CD14-positive monocyte (primary cell): ENCODE results near the gene ITK. TPM values are rescaled to one million over a fixed set of nuclear protein-coding genes. Genes with fewer than 3 reads are reported as not detected.

Experiments
- DNase-seq, 3 donors: peaks; one replicate each; pipeline ENCODE4 v3.0.0-alpha.2; 2011 to 2022
- H2AFZ ChIP-seq: 2 replicates; pipeline ENCODE4 v1.6.0; 2012; ENCODE audit warnings: mild to moderate bottlenecking, low read depth, low read length, inconsistent platforms; ENCODE audit not compliant: insufficient read depth, poor library complexity, severe bottlenecking
- H3K27ac ChIP-seq, 2 donors: 1 replicate in 1 of 2; 2 replicates in 1 of 2; pipeline ENCODE4 v1.5.1; 2012 to 2013; ENCODE audit warnings: low read length in 2 of 2, control low read depth in 1 of 2, inconsistent platforms in 1 of 2, low read depth in 1 of 2, mild to moderate bottlenecking in 1 of 2
- H3K27me3 ChIP-seq, 2 donors: one replicate each; pipeline versions ENCODE4 v1.6.0 to v1.6.1; 2011 to 2013; ENCODE audit warnings: low read length in 2 of 2; ENCODE audit not compliant: control insufficient read depth in 2 of 2, insufficient read depth in 2 of 2
- H3K36me3 ChIP-seq, 2 donors: replicated peaks in 1 of 2; 1 replicate in 1 of 2; 2 replicates in 1 of 2; pipeline versions ENCODE4 v1.5.1 to v1.6.1; 2012 to 2013; ENCODE audit warnings: low read length in 2 of 2, control low read depth in 1 of 2, inconsistent platforms in 1 of 2, mild to moderate bottlenecking in 1 of 2; ENCODE audit not compliant: insufficient read depth in 2 of 2, control insufficient read depth in 1 of 2
- H3K4me1 ChIP-seq, 2 donors: 1 replicate in 1 of 2; 2 replicates in 1 of 2; pipeline versions ENCODE4 v1.5.1 to v1.6.1; 2012 to 2013; ENCODE audit warnings: low read length in 2 of 2, control low read depth in 1 of 2, inconsistent platforms in 1 of 2, mild to moderate bottlenecking in 1 of 2, moderate library complexity in 1 of 2; ENCODE audit not compliant: insufficient read depth in 2 of 2, control insufficient read depth in 1 of 2
- H3K4me2 ChIP-seq: replicated peaks from 2 replicates; pipeline ENCODE3; 2012; ENCODE audit warnings: low read length, moderate library complexity, mild to moderate bottlenecking; ENCODE audit not compliant: poor library complexity, severe bottlenecking; ENCODE audit errors: extremely low read depth
- H3K4me3 ChIP-seq, 3 experiments: fragments of 200-600 bp in 1 of 3; sonication (generic) in 1 of 3; replicated peaks in 1 of 3; 1 replicate in 2 of 3; 2 replicates in 1 of 3; pipeline ENCODE4 v1.5.1; 2011 to 2013; ENCODE audit warnings: low read length in 3 of 3, mild to moderate bottlenecking in 3 of 3, control low read depth in 2 of 3, low read depth in 2 of 3, inconsistent platforms in 1 of 3, moderate library complexity in 1 of 3
- H3K79me2 ChIP-seq: 2 replicates; pipeline ENCODE4 v1.6.0; 2012; ENCODE audit warnings: mild to moderate bottlenecking, control low read depth, inconsistent platforms, low read length, moderate library complexity; ENCODE audit not compliant: insufficient read depth
- H3K9ac ChIP-seq: 2 replicates; pipeline ENCODE4 v1.6.0; 2017; ENCODE audit warnings: low read length, mild to moderate bottlenecking; ENCODE audit not compliant: insufficient read depth, poor library complexity, severe bottlenecking
- H3K9me3 ChIP-seq, 2 donors: replicated peaks in 1 of 2; 1 replicate in 1 of 2; 2 replicates in 1 of 2; pipeline versions ENCODE4 v1.5.1 to v1.6.1; 2012 to 2013; ENCODE audit warnings: low read length in 2 of 2, control low read depth in 1 of 2; ENCODE audit not compliant: control insufficient read depth in 1 of 2, insufficient read depth in 1 of 2
- H4K20me1 ChIP-seq: 2 replicates; pipeline ENCODE4 v1.6.0; 2012; ENCODE audit warnings: mild to moderate bottlenecking, low read length, control low read depth, moderate library complexity; ENCODE audit not compliant: insufficient read depth
- H3K27ac Mint-ChIP-seq, 7 donors: one replicate each; pipeline ENCODE4 v1.8.0; 2020; ENCODE audit warnings: mild to moderate bottlenecking in 7 of 7, mixed read lengths in 7 of 7, moderate library complexity in 6 of 7, inconsistent platforms in 2 of 7
- H3K27me3 Mint-ChIP-seq, 3 donors: one replicate each; pipeline ENCODE4 v1.8.0; 2021 to 2022; ENCODE audit warnings: low read depth in 3 of 3, mild to moderate bottlenecking in 3 of 3, mixed read lengths in 3 of 3, moderate library complexity in 3 of 3, inconsistent platforms in 1 of 3
- H3K36me3 Mint-ChIP-seq, 2 donors: one replicate each; pipeline ENCODE4 v1.8.0; 2020; ENCODE audit warnings: mixed read lengths in 2 of 2, inconsistent platforms in 1 of 2, mild to moderate bottlenecking in 1 of 2
- H3K4me1 Mint-ChIP-seq: one replicate; pipeline ENCODE4 v1.8.0; 2020; ENCODE audit warnings: mild to moderate bottlenecking, mixed read lengths
- H3K4me3 Mint-ChIP-seq, 2 donors: one replicate each; pipeline ENCODE4 v1.8.0; 2020; ENCODE audit warnings: mild to moderate bottlenecking in 2 of 2, mixed read lengths in 2 of 2, moderate library complexity in 1 of 2
- H3K9me3 Mint-ChIP-seq, 7 donors: one replicate each; pipeline ENCODE4 v1.8.0; 2020 to 2022; ENCODE audit warnings: mixed read lengths in 7 of 7, mild to moderate bottlenecking in 6 of 7, moderate library complexity in 6 of 7, inconsistent platforms in 2 of 7
- WGBS: methylation state at CpG from one replicate; pipeline ENCODE4 v1.1.5; 2013; ENCODE audit warnings: missing lambda C conversion rate; ENCODE audit not compliant: insufficient coverage; 5-methylcytosine and 5-hydroxymethylcytosine counted together
- intact Hi-C, 2 donors: fragments of 100-400 bp; cut with micrococcal nuclease; formaldehyde crosslinking; loops; one replicate each; pipeline versions ENCODE4 v1.15.0 to v1.15.1; 2023
- polyA plus RNA-seq, 3 donors: library from polyadenylated mRNA; depleted of rRNA in 1 of 3; unstranded in 2 of 3; stranded (reverse) in 1 of 3; fragments of 300-500 nt in 2 of 3; fragments of >200 nt in 1 of 3; fragmentation: Illumina TruSeq in 2 of 3; gene quantifications; 1 replicate in 2 of 3; 2 replicates in 1 of 3; pipeline ENCODE4 v1.2.3, GENCODE V29; 2012 to 2021
- TF ChIP-seq, protein P1 (sequence below): fragments of 200-600 bp; IDR thresholded peaks from one replicate; pipeline ENCODE4 v1.8.0; 2022; ENCODE audit warnings: antibody characterized with exemption, mild to moderate bottlenecking

Gene ITK
- polyA plus RNA-seq, 3 donors, result 0.03 to 0.60 (median 0.39) TPM

DNA sequence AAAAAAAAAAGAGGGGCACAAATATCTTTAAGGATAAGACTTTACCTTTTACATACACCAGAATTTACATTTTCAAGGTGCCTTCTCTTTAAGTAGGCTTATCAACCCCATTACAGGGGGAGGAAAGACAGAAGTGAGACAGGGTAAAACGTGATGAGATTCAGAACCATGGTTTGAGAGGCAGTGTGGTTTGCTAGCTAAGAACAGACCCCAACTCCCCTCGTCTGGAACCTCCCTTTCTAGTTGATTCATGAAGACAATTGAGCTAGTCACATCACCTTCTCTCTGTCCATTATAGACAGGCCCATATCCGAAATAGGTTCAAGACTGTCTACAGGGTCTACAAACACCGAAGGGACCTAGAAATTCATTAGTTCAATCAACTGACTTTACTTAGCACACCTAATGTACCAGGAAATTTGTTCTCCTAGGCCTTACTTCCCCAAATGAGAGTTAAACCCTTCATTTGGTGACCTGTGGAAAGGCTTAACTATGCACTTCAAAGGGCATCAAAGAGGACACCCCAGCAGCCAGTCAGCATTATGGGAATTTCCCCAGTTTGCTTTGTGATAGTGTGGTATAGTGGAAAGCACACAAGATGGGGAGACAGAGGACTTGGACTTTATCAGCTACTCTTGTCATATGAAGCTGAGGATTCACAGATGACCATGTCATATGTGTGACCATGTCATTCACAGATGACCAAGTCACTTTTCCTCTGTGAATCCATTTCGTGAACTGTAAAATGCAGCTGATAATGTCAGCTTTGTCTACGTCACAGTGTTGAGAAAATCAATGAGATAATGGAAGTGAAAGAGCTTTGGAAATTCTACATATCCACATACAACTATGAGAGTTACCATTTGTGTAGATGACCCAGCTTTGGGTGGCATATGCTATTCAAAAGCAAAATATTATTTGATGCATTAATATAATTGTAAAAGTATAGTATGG, 45.1 kb downstream of the ITK start:
- Histone ChIP-seq H3K4me3 (no peak overlapping the region), H3K9ac (no peak overlapping the region), H3K9me3 (no peaks in the 10 kb centered on the region), H3K79me2 (no peaks in the 10 kb centered on the region), H3K27me3 (no peaks in the 10 kb centered on the region), H3K4me2 (no peak overlapping the region), H3K4me1 (no peaks in the 10 kb centered on the region), H4K20me1 (no peaks in the 10 kb centered on the region), H3K36me3 (no peaks in the 10 kb centered on the region), H3K27ac (no peak overlapping the region), H2AFZ (no peak overlapping the region)
- Mint-ChIP-seq H3K27me3 (peaks cover 2 to 3% (median 2%) of the 10 kb centered on the region in 3 donors), H3K9me3 (no peaks in the 10 kb centered on the region), H3K36me3 (no peaks in the 10 kb centered on the region), H3K4me3 (no peak overlapping the region), H3K27ac (no peak overlapping the region), H3K4me1 (peaks cover 1% of the 10 kb centered on the region)
- intact Hi-C loops, result no loop called here
- WGBS, result 60% methylated on average over 1 of the region's 6 CpGs
- TF ChIP-seq, protein P1, sequence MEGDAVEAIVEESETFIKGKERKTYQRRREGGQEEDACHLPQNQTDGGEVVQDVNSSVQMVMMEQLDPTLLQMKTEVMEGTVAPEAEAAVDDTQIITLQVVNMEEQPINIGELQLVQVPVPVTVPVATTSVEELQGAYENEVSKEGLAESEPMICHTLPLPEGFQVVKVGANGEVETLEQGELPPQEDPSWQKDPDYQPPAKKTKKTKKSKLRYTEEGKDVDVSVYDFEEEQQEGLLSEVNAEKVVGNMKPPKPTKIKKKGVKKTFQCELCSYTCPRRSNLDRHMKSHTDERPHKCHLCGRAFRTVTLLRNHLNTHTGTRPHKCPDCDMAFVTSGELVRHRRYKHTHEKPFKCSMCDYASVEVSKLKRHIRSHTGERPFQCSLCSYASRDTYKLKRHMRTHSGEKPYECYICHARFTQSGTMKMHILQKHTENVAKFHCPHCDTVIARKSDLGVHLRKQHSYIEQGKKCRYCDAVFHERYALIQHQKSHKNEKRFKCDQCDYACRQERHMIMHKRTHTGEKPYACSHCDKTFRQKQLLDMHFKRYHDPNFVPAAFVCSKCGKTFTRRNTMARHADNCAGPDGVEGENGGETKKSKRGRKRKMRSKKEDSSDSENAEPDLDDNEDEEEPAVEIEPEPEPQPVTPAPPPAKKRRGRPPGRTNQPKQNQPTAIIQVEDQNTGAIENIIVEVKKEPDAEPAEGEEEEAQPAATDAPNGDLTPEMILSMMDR, result no peak
- no peak for DNase-seq

DNA sequence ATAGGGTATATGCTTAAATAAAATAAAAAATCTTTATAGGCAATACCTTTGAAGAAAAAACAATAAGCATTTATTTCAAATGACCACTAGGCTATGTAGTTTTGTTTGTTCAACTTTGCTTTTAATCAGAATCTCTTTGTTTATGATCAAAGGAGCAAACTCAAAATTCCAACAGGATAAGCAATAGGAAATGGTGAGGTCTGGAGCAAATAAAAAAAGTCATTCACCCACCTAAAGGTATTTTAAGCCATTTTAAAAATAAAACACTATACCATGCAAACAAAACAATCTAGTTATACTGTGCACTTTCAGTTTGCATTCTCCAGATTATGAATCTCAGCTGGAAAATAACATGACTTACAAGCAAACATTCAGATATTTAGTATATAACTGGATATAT, 50.0 kb downstream of the ITK start:
- Histone ChIP-seq H2AFZ (no peak overlapping the region), H3K4me3 (no peak overlapping the region), H3K4me2 (no peak overlapping the region), H4K20me1 (no peaks in the 10 kb centered on the region), H3K9ac (no peak overlapping the region), H3K27me3 (no peaks in the 10 kb centered on the region), H3K27ac (no peak overlapping the region), H3K36me3 (no peaks in the 10 kb centered on the region), H3K79me2 (no peaks in the 10 kb centered on the region), H3K9me3 (no peaks in the 10 kb centered on the region), H3K4me1 (no peaks in the 10 kb centered on the region)
- Mint-ChIP-seq H3K36me3 (no peaks in the 10 kb centered on the region), H3K4me1 (no peaks in the 10 kb centered on the region), H3K27me3 (peaks cover 0 to 3% (median 0%) of the 10 kb centered on the region in 3 donors), H3K4me3 (no peak overlapping the region), H3K27ac (no peak overlapping the region), H3K9me3 (no peaks in the 10 kb centered on the region)
- TF ChIP-seq, protein P1, result no peak
- DNase-seq, result no peak
- intact Hi-C loops, result no loop called here
